Liver (tissue), 9 donors: ENCODE results near the gene FBXW7. TPM values are rescaled to one million over a fixed set of nuclear protein-coding genes. Genes with fewer than 3 reads are reported as not detected.

Source experiments
- DNase-seq: peaks from one replicate; pipeline ENCODE4 v3.0.0-alpha.2; 2017; ENCODE audit warnings: low spot score
- H3K27ac ChIP-seq, 2 donors: one replicate each; pipeline ENCODE4 v1.7.0; 2013; ENCODE audit warnings: inconsistent platforms in 2 of 2, low read length in 2 of 2, control low read depth in 1 of 2, low read depth in 1 of 2, mild to moderate bottlenecking in 1 of 2
- H3K27me3 ChIP-seq, 4 donors: one replicate each; pipeline versions ENCODE4 v1.6.1 to v1.7.0; 2013; ENCODE audit warnings: low read length in 3 of 4, inconsistent platforms in 1 of 4, mild to moderate bottlenecking in 1 of 4, moderate library complexity in 1 of 4; ENCODE audit not compliant: control insufficient read depth in 4 of 4, insufficient read depth in 4 of 4
- H3K36me3 ChIP-seq, 4 donors: one replicate each; pipeline versions ENCODE4 v1.6.1 to v1.7.0; 2013; ENCODE audit warnings: low read length in 3 of 4, mild to moderate bottlenecking in 3 of 4, low read depth in 1 of 4, moderate library complexity in 1 of 4; ENCODE audit not compliant: control insufficient read depth in 4 of 4, insufficient read depth in 3 of 4
- H3K4me1 ChIP-seq, 4 donors: one replicate each; pipeline versions ENCODE4 v1.6.1 to v1.7.0; 2013; ENCODE audit warnings: low read length in 3 of 4, mild to moderate bottlenecking in 3 of 4, moderate library complexity in 1 of 4; ENCODE audit not compliant: control insufficient read depth in 4 of 4, insufficient read depth in 4 of 4
- H3K4me3 ChIP-seq, 3 donors: one replicate each; pipeline versions ENCODE4 v1.6.1 to v1.7.0; 2013; ENCODE audit warnings: low read length in 3 of 3, control low read depth in 1 of 3, low read depth in 1 of 3, mild to moderate bottlenecking in 1 of 3
- H3K9ac ChIP-seq, 2 donors: one replicate each; pipeline ENCODE4 v1.7.0; 2013; ENCODE audit warnings: low read length in 2 of 2, mild to moderate bottlenecking in 2 of 2, moderate library complexity in 2 of 2, control low read depth in 1 of 2, low read depth in 1 of 2
- H3K9me3 ChIP-seq, 4 donors: one replicate each; pipeline versions ENCODE4 v1.6.1 to v1.7.0; 2013; ENCODE audit warnings: low read length in 3 of 4; ENCODE audit not compliant: control insufficient read depth in 4 of 4
- ATF3 ChIP-seq: IDR thresholded peaks from 2 replicates; pipeline ENCODE4 v1.6.1; 2016; ENCODE audit warnings: antibody characterized with exemption
- CTCF ChIP-seq: fragments of 150-350 bp; IDR thresholded peaks from 2 replicates; pipeline ENCODE4 v1.5.1; 2017; ENCODE audit warnings: improper control_type of control experiment, low read depth, low read length; ENCODE audit not compliant: missing input control
- EGR1 ChIP-seq, 2 donors: IDR thresholded peaks; 2 replicates each; pipeline ENCODE4 v1.6.1; 2016 to 2018; ENCODE audit warnings: antibody characterized with exemption in 2 of 2, low read depth in 2 of 2
- FOXA1 ChIP-seq: IDR thresholded peaks from 2 replicates; pipeline ENCODE4 v1.6.1; 2016; ENCODE audit warnings: antibody characterized with exemption
- FOXA2 ChIP-seq: IDR thresholded peaks from 2 replicates; pipeline ENCODE4 v1.6.1; 2016; ENCODE audit warnings: antibody characterized with exemption
- GABPA ChIP-seq, 2 donors: IDR thresholded peaks in 1 of 2; conservative IDR thresholded peaks in 1 of 2; 2 replicates each; pipeline ENCODE4 v1.6.1; 2016; ENCODE audit warnings: antibody characterized with exemption in 2 of 2, mild to moderate bottlenecking in 1 of 2, moderate library complexity in 1 of 2
- HNF4A ChIP-seq, 2 donors: conservative IDR thresholded peaks; 2 replicates each; pipeline ENCODE4 v1.6.1; 2016; ENCODE audit warnings: antibody characterized with exemption in 2 of 2, mild to moderate bottlenecking in 2 of 2
- HNF4G ChIP-seq: IDR thresholded peaks from 2 replicates; pipeline ENCODE4 v1.6.1; 2016; ENCODE audit warnings: antibody characterized with exemption
- JUND ChIP-seq, 2 donors: IDR thresholded peaks; 2 replicates each; pipeline ENCODE4 v1.6.1; 2016; ENCODE audit warnings: antibody characterized with exemption in 2 of 2
- MAX ChIP-seq: IDR thresholded peaks from 2 replicates; pipeline ENCODE4 v1.6.1; 2016; ENCODE audit warnings: antibody characterized with exemption
- NR2F2 ChIP-seq: IDR thresholded peaks from 2 replicates; pipeline ENCODE4 v1.6.1; 2016; ENCODE audit warnings: antibody characterized with exemption
- RAD21 ChIP-seq, 2 donors: IDR thresholded peaks; 2 replicates each; pipeline ENCODE4 v1.6.1; 2016; ENCODE audit warnings: antibody characterized with exemption in 2 of 2, mild to moderate bottlenecking in 2 of 2
- RXRA ChIP-seq, 2 donors: IDR thresholded peaks; 2 replicates each; pipeline ENCODE4 v1.6.1; 2017 to 2018; ENCODE audit warnings: antibody characterized with exemption in 2 of 2, mild to moderate bottlenecking in 1 of 2
- SP1 ChIP-seq: IDR thresholded peaks from 2 replicates; pipeline ENCODE4 v1.6.1; 2018; ENCODE audit warnings: antibody characterized with exemption, mild to moderate bottlenecking
- TAF1 ChIP-seq: conservative IDR thresholded peaks from 2 replicates; pipeline ENCODE4 v1.6.1; 2016; ENCODE audit warnings: antibody characterized with exemption, mild to moderate bottlenecking
- YY1 ChIP-seq: IDR thresholded peaks from 2 replicates; pipeline ENCODE4 v1.6.1; 2016; ENCODE audit warnings: antibody characterized with exemption, mild to moderate bottlenecking
- WGBS: extraction: QIAGEN DNeasy Blood & Tissue Kit; methylation state at CpG from one replicate; pipeline ENCODE4 v1.1.7; 2013; 5-methylcytosine and 5-hydroxymethylcytosine counted together
- polyA plus RNA-seq, 2 donors: library from polyadenylated mRNA; stranded (reverse) in 1 of 2; unstranded in 1 of 2; fragments of 200-250 nt in 1 of 2; fragments of >200 nt in 1 of 2; fragmentation: Nextera tagmentation in 1 of 2; extraction: Ambion mirVana in 1 of 2; gene quantifications; one replicate each; pipeline versions ENCODE4 v1.2.1 to v1.2.3, GENCODE V29; 2013 to 2015
- total RNA-seq, 2 donors: library from RNA; depleted of rRNA; stranded (reverse); fragments of >200 nt; gene quantifications; one replicate each; pipeline ENCODE4 v1.2.3, GENCODE V29; 2014
- TF ChIP-seq, protein P1 (sequence below): IDR thresholded peaks from 2 replicates; pipeline ENCODE4 v1.6.1; 2016; ENCODE audit warnings: antibody characterized with exemption, mild to moderate bottlenecking
- TF ChIP-seq, protein P2 (sequence below): IDR thresholded peaks from 2 replicates; pipeline ENCODE4 v1.6.1; 2016; ENCODE audit warnings: antibody characterized with exemption
- donor health status: healthy.
- donor health status: healthy.
- donor health status: healthy.
- donor health status: healthy.
- donor health status: healthy.

The FBXW7 gene
- total and polyA plus RNA-seq, 4 donors: 4.0 to 56.9 (median 16.1) TPM

DNA sequence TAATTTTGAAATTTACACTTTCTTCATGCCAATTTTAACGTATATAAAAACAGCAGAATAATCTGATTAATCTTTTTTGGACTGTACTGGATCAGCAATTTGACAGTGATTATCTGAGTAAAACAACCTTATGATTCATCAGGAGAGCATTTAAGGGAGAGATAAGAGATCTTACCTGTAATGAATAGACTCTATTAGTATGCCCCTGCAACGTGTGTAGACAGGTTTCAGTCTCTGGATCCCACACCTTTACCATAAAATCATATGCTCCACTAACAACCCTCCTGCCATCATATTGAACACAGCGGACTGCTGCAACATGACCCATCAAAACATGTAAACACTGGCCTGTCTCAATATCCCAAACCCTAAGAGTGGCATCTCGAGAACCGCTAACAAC is 210.1 kb downstream of the FBXW7 start (continued):
- TF ChIP-seq, protein P1, sequence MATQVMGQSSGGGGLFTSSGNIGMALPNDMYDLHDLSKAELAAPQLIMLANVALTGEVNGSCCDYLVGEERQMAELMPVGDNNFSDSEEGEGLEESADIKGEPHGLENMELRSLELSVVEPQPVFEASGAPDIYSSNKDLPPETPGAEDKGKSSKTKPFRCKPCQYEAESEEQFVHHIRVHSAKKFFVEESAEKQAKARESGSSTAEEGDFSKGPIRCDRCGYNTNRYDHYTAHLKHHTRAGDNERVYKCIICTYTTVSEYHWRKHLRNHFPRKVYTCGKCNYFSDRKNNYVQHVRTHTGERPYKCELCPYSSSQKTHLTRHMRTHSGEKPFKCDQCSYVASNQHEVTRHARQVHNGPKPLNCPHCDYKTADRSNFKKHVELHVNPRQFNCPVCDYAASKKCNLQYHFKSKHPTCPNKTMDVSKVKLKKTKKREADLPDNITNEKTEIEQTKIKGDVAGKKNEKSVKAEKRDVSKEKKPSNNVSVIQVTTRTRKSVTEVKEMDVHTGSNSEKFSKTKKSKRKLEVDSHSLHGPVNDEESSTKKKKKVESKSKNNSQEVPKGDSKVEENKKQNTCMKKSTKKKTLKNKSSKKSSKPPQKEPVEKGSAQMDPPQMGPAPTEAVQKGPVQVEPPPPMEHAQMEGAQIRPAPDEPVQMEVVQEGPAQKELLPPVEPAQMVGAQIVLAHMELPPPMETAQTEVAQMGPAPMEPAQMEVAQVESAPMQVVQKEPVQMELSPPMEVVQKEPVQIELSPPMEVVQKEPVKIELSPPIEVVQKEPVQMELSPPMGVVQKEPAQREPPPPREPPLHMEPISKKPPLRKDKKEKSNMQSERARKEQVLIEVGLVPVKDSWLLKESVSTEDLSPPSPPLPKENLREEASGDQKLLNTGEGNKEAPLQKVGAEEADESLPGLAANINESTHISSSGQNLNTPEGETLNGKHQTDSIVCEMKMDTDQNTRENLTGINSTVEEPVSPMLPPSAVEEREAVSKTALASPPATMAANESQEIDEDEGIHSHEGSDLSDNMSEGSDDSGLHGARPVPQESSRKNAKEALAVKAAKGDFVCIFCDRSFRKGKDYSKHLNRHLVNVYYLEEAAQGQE: no peak
- TF ChIP-seq ATF3: no peak
- TF ChIP-seq HNF4G: no peak
- TF ChIP-seq EGR1 (IDR thresholded peaks at IDR 0.05; ENCODE audit: low read depth in 2 of 2): no peak
- no peak for TF ChIP-seq SP1
- TF ChIP-seq MAX: no peak
- no peak for TF ChIP-seq NR2F2
- TF ChIP-seq JUND (IDR thresholded peaks at IDR 0.05): no peak
- no peak for TF ChIP-seq RAD21 (IDR thresholded peaks at IDR 0.05)
- no peak for TF ChIP-seq FOXA2
- TF ChIP-seq FOXA1: no peak
- no peak for TF ChIP-seq TAF1
- no peak for TF ChIP-seq RXRA (IDR thresholded peaks at IDR 0.05)

- WGBS: 100% methylated on average over 1 of the region's 1 CpG
- Histone ChIP-seq H3K9me3 (no peaks in the 10 kb centered on the region), H3K36me3 (peaks cover 0 to 37% (median 19%) of the 10 kb centered on the region in 4 donors), H3K9ac (no peak overlapping the region), H3K4me1 (no peaks in the 10 kb centered on the region), H3K4me3 (no peak overlapping the region), H3K27me3 (no peaks in the 10 kb centered on the region), H3K27ac (no peak overlapping the region)
- no peak for DNase-seq
- no peak for TF ChIP-seq SP1
- no peak for TF ChIP-seq CTCF
- no peak for TF ChIP-seq HNF4A (conservative IDR thresholded peaks at IDR 0.05)
- TF ChIP-seq TAF1: no peak
- TF ChIP-seq, protein P2, sequence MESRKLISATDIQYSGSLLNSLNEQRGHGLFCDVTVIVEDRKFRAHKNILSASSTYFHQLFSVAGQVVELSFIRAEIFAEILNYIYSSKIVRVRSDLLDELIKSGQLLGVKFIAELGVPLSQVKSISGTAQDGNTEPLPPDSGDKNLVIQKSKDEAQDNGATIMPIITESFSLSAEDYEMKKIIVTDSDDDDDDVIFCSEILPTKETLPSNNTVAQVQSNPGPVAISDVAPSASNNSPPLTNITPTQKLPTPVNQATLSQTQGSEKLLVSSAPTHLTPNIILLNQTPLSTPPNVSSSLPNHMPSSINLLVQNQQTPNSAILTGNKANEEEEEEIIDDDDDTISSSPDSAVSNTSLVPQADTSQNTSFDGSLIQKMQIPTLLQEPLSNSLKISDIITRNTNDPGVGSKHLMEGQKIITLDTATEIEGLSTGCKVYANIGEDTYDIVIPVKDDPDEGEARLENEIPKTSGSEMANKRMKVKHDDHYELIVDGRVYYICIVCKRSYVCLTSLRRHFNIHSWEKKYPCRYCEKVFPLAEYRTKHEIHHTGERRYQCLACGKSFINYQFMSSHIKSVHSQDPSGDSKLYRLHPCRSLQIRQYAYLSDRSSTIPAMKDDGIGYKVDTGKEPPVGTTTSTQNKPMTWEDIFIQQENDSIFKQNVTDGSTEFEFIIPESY: no peak
- no peak for TF ChIP-seq FOXA1
- TF ChIP-seq JUND (IDR thresholded peaks at IDR 0.05): no peak
- TF ChIP-seq GABPA (IDR thresholded peaks at IDR 0.05 in 1 of 2, conservative IDR thresholded peaks at IDR 0.05 in 1 of 2): no peak
- no peak for TF ChIP-seq NR2F2
- TF ChIP-seq MAX: no peak
- no peak for TF ChIP-seq ATF3
- TF ChIP-seq YY1: no peak
- no peak for TF ChIP-seq RXRA (IDR thresholded peaks at IDR 0.05)
- no peak for TF ChIP-seq EGR1 (IDR thresholded peaks at IDR 0.05; ENCODE audit: low read depth in 2 of 2)
- TF ChIP-seq, protein P1: no peak
- no peak for TF ChIP-seq FOXA2
- TF ChIP-seq RAD21 (IDR thresholded peaks at IDR 0.05): no peak
- no peak for TF ChIP-seq HNF4G
Observed at GRCh38 chr4:152323221-152323620, 212.7 kb downstream of the FBXW7 start.
